Vagina (tissue), 2 donors: ENCODE measurements around the gene CELSR3.
A peak's percentile ranks its signal among the peaks of the same experiment; 100 is the strongest.

ENCODE experiments used
- CTCF ChIP-seq, 3 experiments: fragments of 450-650 bp in 2 of 3; fragments of 200-600 bp in 1 of 3; sonication (generic) in 1 of 3; IDR thresholded peaks; one replicate each; pipeline ENCODE4 v1.5.1; 2017 to 2019; ENCODE audit warnings: antibody characterized with exemption in 3 of 3, mild to moderate bottlenecking in 2 of 3, moderate library complexity in 2 of 3
- POLR2AphosphoS5 ChIP-seq, 2 donors: sonication (generic); formaldehyde crosslinking; IDR thresholded peaks; one replicate each; pipeline ENCODE4 v1.9.0; 2017; ENCODE audit warnings: antibody characterized with exemption in 2 of 2, mild to moderate bottlenecking in 2 of 2, low read depth in 1 of 2; ENCODE audit not compliant: insufficient read depth in 1 of 2

DNA sequence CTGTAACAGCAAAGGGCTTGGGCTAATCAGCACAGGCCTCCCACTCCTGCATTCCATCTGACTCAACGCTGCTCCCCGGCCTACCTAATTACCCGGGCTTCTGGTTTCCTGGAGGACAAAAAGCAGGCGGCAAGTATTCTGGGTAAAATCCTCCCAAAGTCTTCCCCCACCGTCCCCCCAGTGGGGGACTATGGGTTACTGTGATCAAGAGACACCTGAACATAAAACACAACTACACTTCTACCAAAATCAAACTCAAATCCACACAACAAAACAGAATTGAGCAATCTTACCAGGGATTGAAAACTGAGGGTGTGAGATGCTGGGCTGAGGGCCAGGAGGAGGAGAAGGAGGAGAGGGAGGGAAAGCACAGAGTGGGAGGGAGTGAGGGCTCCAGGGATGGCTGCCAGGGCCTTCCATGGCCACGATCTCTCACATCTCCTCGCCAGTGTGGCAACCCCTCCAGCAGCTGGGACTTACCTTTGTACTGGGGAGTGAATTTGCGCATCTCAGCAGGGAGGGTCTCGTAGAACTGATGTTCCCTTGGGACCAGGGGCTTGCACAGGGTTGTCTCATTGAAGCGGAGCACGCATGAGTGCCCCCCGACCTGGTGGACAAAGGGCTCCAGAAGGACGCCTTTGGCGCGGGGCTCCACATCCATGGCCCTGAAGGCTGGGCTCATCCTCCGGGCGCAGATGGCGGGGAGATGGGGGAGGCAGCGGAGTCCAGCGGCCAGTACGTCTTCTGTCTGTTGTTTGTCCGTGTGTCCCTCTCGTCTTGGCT lies 32.1 kb upstream of the CELSR3 start:
- TF ChIP-seq CTCF (IDR thresholded peaks at IDR 0.05) (no peak), POLR2AphosphoS5 (IDR thresholded peaks at IDR 0.05; ENCODE audit: insufficient read depth in 1 of 2, low read depth in 1 of 2) (peak; percentile 55 to 74)
